OCI-LY3 (cell line): ENCODE results near the gene MTUS2.

Experiments
- CTCF ChIP-seq: fragments of 200-600, 300-600 bp; sonication (generic); IDR thresholded peaks from 2 replicates; pipeline ENCODE4 v1.5.1; 2014; ENCODE audit warnings: antibody characterized with exemption, low read length, low read depth
- EZH2phosphoT487 ChIP-seq: fragments of 200-600 bp; shearing (Covaris generic); IDR thresholded peaks from 2 replicates; pipeline ENCODE4 v1.6.1; 2018; ENCODE audit warnings: antibody characterized with exemption, mixed run types, low read depth

DNA sequence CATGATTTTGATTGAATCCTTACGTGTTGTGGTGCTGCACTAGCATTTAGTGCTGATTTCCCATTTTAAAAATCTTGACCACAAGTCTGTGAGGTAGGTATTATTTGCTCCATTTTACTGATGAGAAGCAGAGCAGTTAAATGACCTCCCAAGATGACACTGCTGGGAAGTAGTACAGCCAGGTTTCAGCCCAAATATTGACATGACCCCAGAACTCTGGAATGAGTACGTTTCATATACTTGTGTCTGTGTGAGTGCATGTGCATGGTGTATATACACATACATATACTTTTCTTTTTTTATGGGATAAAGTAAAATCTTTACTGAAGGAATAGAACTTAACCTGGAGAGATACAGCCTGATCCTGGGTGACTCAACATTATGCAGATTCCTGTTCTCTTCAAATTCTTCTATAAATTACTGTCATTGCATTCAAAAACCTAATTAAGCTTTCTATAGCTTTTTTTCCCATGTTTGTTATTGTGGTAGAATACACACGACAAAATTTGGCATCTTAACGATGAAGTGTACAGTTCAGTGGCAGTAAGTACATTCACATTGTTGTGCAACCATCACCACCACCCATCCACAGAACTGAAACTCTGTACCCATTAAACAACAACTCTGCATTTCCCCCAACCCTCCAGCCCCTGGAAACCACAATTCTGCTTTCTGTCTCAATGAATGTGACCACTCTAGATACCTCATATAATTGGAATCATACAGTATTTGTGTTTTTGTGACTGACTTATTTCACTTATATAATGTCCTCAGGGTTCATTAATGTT is 311.9 kb downstream of the MTUS2 start:
- TF ChIP-seq CTCF (no peak), EZH2phosphoT487 (no peak)
